ENCODE results near the gene TBC1D4. TPM values are rescaled to one million over a fixed set of nuclear protein-coding genes. Genes with fewer than 3 reads are reported as not detected.

Gene TBC1D4
- total and polyA plus RNA-seq, 9 of the 15 experiments (the other 6 are each of a cell fraction or from before 2014, with no cell fraction given), result 2.8 to 12.3 (median 7.0) TPM

DNA sequence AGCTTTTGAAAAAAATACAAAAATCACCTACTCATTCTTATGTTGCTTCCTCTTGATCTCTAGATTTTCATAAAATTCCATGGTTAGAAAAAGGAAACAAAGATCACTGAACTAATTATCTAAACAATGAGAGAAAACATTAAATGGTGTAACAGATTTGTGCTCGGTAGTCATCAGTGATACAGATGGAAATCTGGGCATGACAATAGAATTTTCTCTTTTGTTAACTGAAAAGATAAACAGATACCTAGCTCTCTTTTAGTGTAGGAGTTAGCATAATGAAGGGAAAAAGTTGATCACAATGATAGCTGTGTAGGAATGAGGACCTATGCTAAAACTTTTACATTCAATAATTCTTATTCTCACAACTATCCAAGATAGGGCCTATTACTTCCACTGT is 103.7 kb downstream of the TBC1D4 start (continued):
- TF ChIP-seq ZNF407 (IDR thresholded peaks at IDR 0.05; ENCODE audit: low read depth), result no peak
- TF ChIP-seq IFI16 (CRISPR knock-in tag; IDR thresholded peaks at IDR 0.05), result no peak
- TF ChIP-seq U2AF1 (optimal IDR thresholded peaks at IDR 0.05; ENCODE audit: low read depth, low read length), result no peak

Data from K562 (cell line).